ENCODE results near the gene LRCOL1. TPM values are rescaled to one million over a fixed set of nuclear protein-coding genes. Genes with fewer than 3 reads are reported as not detected.

LRCOL1 gene
- total RNA-seq = not detected

DNA sequence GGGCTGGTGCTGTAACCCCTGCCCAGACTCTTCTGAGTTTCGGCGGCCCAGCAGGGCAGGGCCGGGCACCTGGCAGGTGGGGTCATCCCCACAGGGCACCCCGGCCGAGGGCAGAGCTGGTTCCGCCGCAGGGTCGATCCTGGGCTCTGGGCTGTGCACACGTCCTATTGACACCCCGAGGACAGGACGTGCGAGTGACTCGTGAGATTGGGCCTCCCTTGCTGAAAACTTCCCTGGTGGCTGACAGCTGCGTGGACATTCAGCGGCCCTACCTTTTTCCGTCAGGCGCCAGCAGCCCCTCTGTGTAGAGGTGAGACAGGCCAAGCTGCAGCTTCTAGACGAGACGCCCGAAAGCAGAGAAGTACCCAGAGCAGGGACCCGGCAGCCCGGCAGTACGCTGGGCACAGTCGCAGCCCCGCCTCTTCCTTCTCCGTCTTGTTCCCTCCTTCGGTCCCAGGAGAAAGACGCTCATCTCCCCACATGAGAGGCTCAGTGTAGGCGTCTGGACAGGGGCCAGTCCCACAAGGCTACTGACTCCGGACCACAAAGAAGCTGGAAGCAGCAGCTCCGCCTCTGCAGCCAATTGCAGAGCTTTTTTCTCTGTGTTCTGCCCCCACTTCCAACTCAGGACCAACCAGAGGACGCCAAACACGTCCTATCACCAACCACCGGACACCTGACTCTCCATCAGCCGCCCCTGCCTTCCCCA lies at the start of gene LRCOL1:
LRCOL1 (minus strand) TSS at position 532 of the 709 bp plus-strand sequence. CDS start 4,331 bp downstream, outside the sequence.
- H3K27me3 ChIP-seq (ENCODE audit: insufficient read depth, low read length) = peaks cover 14% of the 10 kb centered on the region
- H3K9me3 ChIP-seq (ENCODE audit: low read depth, low read length) = no peaks in the 10 kb centered on the region
- H3K4me3 ChIP-seq (ENCODE audit: low read length) = no peak within 1 kb of the TSS
- peaks cover 8% of the 10 kb centered on the region for H3K4me1 ChIP-seq (ENCODE audit: insufficient read depth, low read length)

DNA sequence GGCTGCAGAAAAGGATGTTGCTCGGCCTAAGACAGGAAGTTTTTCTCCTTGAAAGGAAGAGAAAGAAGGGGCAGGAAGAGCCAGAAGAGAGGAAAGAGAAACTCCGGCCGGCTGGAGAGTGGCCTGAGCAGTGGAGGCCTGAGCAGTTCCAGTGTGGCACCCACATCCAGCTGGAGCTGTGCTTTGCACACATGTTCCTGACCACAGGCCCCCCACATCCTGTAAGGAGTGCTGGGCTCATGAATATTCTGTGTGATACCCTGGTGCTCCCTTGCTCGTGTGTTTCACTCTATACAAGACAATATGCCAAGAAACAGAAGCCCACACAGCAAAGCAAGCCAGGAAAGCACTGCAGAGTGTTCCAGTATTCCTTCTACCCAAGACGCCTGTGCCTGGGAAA lies 49.7 kb upstream of the LRCOL1 start:
- Histone ChIP-seq H3K9me3 (ENCODE audit: low read depth, low read length) (no peaks in the 10 kb centered on the region), H3K4me1 (ENCODE audit: insufficient read depth, low read length) (peaks cover 16% of the 10 kb centered on the region), H3K27me3 (ENCODE audit: insufficient read depth, low read length) (no peaks in the 10 kb centered on the region), H3K4me3 (ENCODE audit: low read length) (no peak overlapping the region)

DNA sequence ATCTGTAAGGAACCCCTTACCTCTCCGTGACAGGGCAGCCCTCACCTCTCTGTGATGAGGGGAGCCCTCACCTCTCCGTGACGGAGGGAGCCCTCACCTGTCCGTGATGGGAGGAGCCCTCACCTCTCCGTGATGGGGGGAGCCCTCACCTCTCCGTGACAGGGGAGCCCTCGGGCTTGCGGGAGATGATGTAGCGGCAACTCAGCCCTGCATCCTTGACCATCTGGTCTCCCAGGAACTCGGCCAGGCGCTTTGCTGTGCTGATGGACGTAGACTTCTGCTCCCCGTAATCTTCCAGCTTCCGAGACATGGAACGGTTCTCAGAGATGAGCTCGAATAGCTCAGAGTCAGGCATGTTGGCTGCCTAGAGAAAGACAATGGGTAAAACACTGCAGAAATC lies 48.8 kb upstream of the LRCOL1 start:
- Histone ChIP-seq H3K27me3 (ENCODE audit: insufficient read depth, low read length) (no peaks in the 10 kb centered on the region), H3K4me3 (ENCODE audit: low read length) (no peak overlapping the region), H3K4me1 (ENCODE audit: insufficient read depth, low read length) (peaks cover 16% of the 10 kb centered on the region), H3K9me3 (ENCODE audit: low read depth, low read length) (no peaks in the 10 kb centered on the region)

GRCh38 chr12:132658149-132658894 lies 47.9 kb upstream of the LRCOL1 start:
- no peaks in the 10 kb centered on the region for H3K27me3 ChIP-seq (ENCODE audit: insufficient read depth, low read length)
- H3K4me1 ChIP-seq (ENCODE audit: insufficient read depth, low read length) = peaks cover 10% of the 10 kb centered on the region
- H3K4me3 ChIP-seq (ENCODE audit: low read length) = no peak overlapping the region
- no peaks in the 10 kb centered on the region for H3K9me3 ChIP-seq (ENCODE audit: low read depth, low read length)

- Histone ChIP-seq H3K4me1 (ENCODE audit: insufficient read depth, low read length) (no peaks in the 10 kb centered on the region), H3K9me3 (ENCODE audit: low read depth, low read length) (no peaks in the 10 kb centered on the region), H3K27me3 (ENCODE audit: insufficient read depth, low read length) (no peaks in the 10 kb centered on the region), H3K4me3 (ENCODE audit: low read length) (no peak overlapping the region)
These were observed 46.8 kb upstream of the LRCOL1 start for GRCh38 chr12:132657004-132657727.

GRCh38 chr12:132653567-132654290 lies 43.3 kb upstream of the LRCOL1 start:
- Histone ChIP-seq H3K4me3 (ENCODE audit: low read length) (no peak overlapping the region), H3K4me1 (ENCODE audit: insufficient read depth, low read length) (no peaks in the 10 kb centered on the region), H3K27me3 (ENCODE audit: insufficient read depth, low read length) (no peaks in the 10 kb centered on the region), H3K9me3 (ENCODE audit: low read depth, low read length) (no peaks in the 10 kb centered on the region)

- Histone ChIP-seq H3K4me3 (ENCODE audit: low read length) (no peak overlapping the region), H3K9me3 (ENCODE audit: low read depth, low read length) (no peaks in the 10 kb centered on the region), H3K4me1 (ENCODE audit: insufficient read depth, low read length) (no peaks in the 10 kb centered on the region), H3K27me3 (ENCODE audit: insufficient read depth, low read length) (no peaks in the 10 kb centered on the region)
These were observed 41.2 kb upstream of the LRCOL1 start for GRCh38 chr12:132651444-132652100.

DNA sequence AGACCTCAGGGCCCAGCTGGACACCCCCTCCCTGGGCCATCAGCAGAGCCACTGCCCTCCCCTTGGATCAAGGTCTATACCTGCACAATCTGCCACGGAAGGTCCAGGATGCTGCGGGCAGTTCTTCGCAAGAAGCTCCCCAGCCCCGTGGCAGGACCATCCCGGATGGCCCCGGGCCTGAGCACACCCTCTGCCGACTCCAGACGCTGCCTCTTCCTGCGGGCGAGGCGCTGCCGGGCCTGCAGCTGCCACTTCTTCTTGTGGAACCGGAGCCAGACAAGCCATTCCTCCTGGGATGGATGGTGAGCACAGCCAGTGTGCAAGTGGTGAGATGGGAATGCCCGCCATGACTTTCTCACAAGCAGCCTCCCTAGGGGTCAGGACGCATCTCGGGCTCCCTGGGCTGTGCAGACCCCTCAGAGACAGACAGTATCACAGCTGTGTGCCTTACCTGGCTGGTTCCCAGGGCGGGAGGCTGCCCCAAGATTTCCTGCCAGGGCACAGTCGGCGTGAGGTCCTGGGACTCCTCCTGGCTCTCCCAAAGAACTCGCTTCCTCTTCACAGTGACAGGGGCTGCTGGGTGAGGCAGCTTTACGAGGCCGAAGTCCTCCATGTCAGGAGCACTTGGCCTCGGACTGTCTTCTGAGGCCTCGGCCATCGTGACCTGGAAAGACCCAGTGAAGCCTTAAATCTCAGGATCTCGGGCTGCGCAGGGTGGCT lies 39.0 kb upstream of the LRCOL1 start:
- no peaks in the 10 kb centered on the region for H3K27me3 ChIP-seq (ENCODE audit: insufficient read depth, low read length)
- no peaks in the 10 kb centered on the region for H3K9me3 ChIP-seq (ENCODE audit: low read depth, low read length)
- no peaks in the 10 kb centered on the region for H3K4me1 ChIP-seq (ENCODE audit: insufficient read depth, low read length)
- no peak overlapping the region for H3K4me3 ChIP-seq (ENCODE audit: low read length)

DNA sequence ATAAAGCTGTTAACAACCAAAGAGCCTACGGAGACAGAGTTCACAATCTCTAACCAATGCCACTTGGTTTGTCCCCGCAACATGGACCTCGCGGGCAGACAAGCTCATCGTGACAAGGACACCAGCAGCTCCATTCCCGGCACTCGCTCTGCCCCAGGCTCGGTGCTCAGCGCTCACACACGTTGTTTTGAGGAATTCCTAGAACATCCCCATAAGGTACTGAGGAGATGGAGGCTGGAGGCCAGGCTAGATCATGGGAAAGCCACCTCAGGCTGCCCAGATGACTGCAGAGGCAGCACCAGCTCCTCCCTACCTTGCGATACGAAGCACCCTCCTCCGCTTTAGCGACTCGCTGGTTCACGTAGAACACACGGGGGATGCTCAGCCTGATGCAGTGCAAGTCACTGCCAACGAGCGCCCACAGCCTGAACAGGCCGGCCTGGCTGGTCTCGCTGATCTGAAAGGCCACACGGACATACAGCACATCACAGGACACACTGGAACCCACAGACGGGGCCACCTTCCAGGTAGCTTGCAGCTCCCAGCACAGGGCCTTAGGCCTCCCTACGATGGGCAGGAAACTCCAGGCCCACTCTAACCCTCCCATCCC lies 38.3 kb upstream of the LRCOL1 start:
- H3K4me1 ChIP-seq (ENCODE audit: insufficient read depth, low read length) = no peaks in the 10 kb centered on the region
- no peaks in the 10 kb centered on the region for H3K9me3 ChIP-seq (ENCODE audit: low read depth, low read length)
- H3K4me3 ChIP-seq (ENCODE audit: low read length) = no peak overlapping the region
- H3K27me3 ChIP-seq (ENCODE audit: insufficient read depth, low read length) = no peaks in the 10 kb centered on the region

GRCh38 chr12:132647858-132648257 lies 37.5 kb upstream of the LRCOL1 start:
- H3K27me3 ChIP-seq (ENCODE audit: insufficient read depth, low read length) = no peaks in the 10 kb centered on the region
- no peaks in the 10 kb centered on the region for H3K4me1 ChIP-seq (ENCODE audit: insufficient read depth, low read length)
- H3K4me3 ChIP-seq (ENCODE audit: low read length) = no peak overlapping the region
- H3K9me3 ChIP-seq (ENCODE audit: low read depth, low read length) = no peaks in the 10 kb centered on the region

- Histone ChIP-seq H3K9me3 (ENCODE audit: low read depth, low read length) (no peaks in the 10 kb centered on the region), H3K4me3 (ENCODE audit: low read length) (no peak overlapping the region), H3K27me3 (ENCODE audit: insufficient read depth, low read length) (no peaks in the 10 kb centered on the region), H3K4me1 (ENCODE audit: insufficient read depth, low read length) (no peaks in the 10 kb centered on the region)
These were observed 36.5 kb upstream of the LRCOL1 start for GRCh38 chr12:132646850-132647249.

- Histone ChIP-seq H3K4me3 (ENCODE audit: low read length) (no peak overlapping the region), H3K4me1 (ENCODE audit: insufficient read depth, low read length) (no peaks in the 10 kb centered on the region), H3K9me3 (ENCODE audit: low read depth, low read length) (no peaks in the 10 kb centered on the region), H3K27me3 (ENCODE audit: insufficient read depth, low read length) (no peaks in the 10 kb centered on the region)
These were observed 32.8 kb upstream of the LRCOL1 start for GRCh38 chr12:132642846-132643835.

Measured in mononuclear cell (primary cell).